ENCODE measurements around the gene CAND1.

CAND1 gene

GRCh38 chr12:67268896-67269632, at the start of gene CAND1:
Gene CAND1 (plus strand): TSS chr12:67269358. CDS start chr12:67269718, 360 bp downstream.
- Histone ChIP-seq H3K4me1 (ENCODE audit: insufficient read depth, low read length) (peaks cover 3% of the 10 kb centered on the region; the same call in 1 of the 2 replicates), H3K9ac (ENCODE audit: low read depth, low read length) (peak within 1 kb of the TSS; percentile 73), H3K9me3 (ENCODE audit: control insufficient read depth, insufficient read depth, low read length) (no peaks in the 10 kb centered on the region), H3K36me3 (ENCODE audit: insufficient read depth, low read length) (no peaks in the 10 kb centered on the region)

GRCh38 chr12:67220065-67220464, 49.1 kb upstream of the CAND1 start:
- Histone ChIP-seq H3K9me3 (ENCODE audit: control insufficient read depth, insufficient read depth, low read length) (no peaks in the 10 kb centered on the region), H3K4me1 (ENCODE audit: insufficient read depth, low read length) (no peaks in the 10 kb centered on the region), H3K9ac (ENCODE audit: low read depth, low read length) (no peak overlapping the region), H3K36me3 (ENCODE audit: insufficient read depth, low read length) (no peaks in the 10 kb centered on the region)

GRCh38 chr12:67222302-67222701, 46.9 kb upstream of the CAND1 start:
- Histone ChIP-seq H3K9me3 (ENCODE audit: control insufficient read depth, insufficient read depth, low read length) (no peaks in the 10 kb centered on the region), H3K4me1 (ENCODE audit: insufficient read depth, low read length) (no peaks in the 10 kb centered on the region), H3K9ac (ENCODE audit: low read depth, low read length) (no peak overlapping the region), H3K36me3 (ENCODE audit: insufficient read depth, low read length) (no peaks in the 10 kb centered on the region)

GRCh38 chr12:67223225-67223624, 45.9 kb upstream of the CAND1 start:
- Histone ChIP-seq H3K4me1 (ENCODE audit: insufficient read depth, low read length) (no peaks in the 10 kb centered on the region), H3K9me3 (ENCODE audit: control insufficient read depth, insufficient read depth, low read length) (no peaks in the 10 kb centered on the region), H3K36me3 (ENCODE audit: insufficient read depth, low read length) (no peaks in the 10 kb centered on the region), H3K9ac (ENCODE audit: low read depth, low read length) (no peak overlapping the region)

DNA sequence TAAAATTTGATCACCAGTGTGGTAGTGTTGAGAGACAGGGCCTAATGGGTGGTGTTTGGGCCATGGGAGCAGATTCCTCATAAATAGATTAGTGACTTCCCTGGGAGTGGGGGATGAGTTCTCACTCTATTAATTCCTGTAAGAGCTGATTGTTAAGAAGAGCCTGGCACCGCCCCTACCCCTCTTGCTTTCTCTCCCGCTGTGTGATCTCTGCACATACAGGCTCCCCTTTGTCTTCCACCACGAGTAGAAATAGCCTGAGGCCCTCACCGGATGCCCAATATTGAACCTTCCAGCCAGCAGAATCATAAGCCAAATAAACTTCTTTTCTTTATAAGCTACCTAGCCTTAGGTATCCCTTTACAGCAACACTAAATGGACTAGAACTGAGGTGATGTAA, 31.9 kb upstream of the CAND1 start:
- H3K9ac ChIP-seq (ENCODE audit: low read depth, low read length): peak overlapping the region; percentile 3; the same call in 1 of the 2 replicates
- H3K9me3 ChIP-seq (ENCODE audit: control insufficient read depth, insufficient read depth, low read length): peaks cover 5% of the 10 kb centered on the region; the same call in 1 of the 2 replicates
- peaks cover 12% of the 10 kb centered on the region for H3K4me1 ChIP-seq (ENCODE audit: insufficient read depth, low read length)
- no peaks in the 10 kb centered on the region for H3K36me3 ChIP-seq (ENCODE audit: insufficient read depth, low read length)

DNA sequence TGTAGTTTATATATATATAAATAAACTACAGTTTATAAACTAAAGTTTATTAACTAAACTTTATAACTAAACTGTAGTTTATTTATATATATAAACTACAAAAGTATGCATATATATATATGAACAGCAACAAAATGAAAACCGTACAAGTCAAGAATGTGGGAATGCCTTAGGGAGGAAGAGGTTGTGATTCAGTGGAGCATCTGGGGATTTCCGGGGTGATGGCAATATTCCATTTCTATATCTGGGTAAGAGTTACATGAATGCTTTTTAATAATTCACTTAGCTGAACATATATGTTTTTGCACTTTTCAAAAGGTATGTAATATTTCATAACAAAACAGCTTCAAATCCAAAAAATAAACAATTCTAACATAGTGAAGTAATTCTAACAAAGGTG, 30.1 kb upstream of the CAND1 start:
- Histone ChIP-seq H3K36me3 (ENCODE audit: insufficient read depth, low read length) (no peaks in the 10 kb centered on the region), H3K9ac (ENCODE audit: low read depth, low read length) (no peak overlapping the region), H3K4me1 (ENCODE audit: insufficient read depth, low read length) (peaks cover 12% of the 10 kb centered on the region), H3K9me3 (ENCODE audit: control insufficient read depth, insufficient read depth, low read length) (peaks cover 5% of the 10 kb centered on the region; the same call in 1 of the 2 replicates)

DNA sequence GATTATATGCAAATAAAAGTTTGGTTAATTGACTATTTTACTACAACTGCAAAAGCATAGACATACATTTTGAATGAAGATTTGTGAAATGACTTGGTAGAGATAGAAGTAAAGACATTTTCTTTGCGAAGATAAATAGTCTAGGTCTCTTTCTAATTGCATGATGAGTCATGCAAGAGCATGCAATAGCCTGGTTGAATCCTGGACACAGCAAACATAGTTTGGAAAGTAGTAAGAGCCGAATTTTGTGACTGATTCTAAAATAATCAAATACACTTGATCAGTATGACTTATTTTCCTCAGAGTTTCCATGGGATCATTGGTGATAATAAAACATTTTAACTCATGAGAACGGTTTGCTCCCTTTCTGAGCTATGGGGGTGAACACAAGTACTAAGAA, 27.7 kb upstream of the CAND1 start:
- Histone ChIP-seq H3K4me1 (ENCODE audit: insufficient read depth, low read length) (peaks cover 12% of the 10 kb centered on the region), H3K36me3 (ENCODE audit: insufficient read depth, low read length) (no peaks in the 10 kb centered on the region), H3K9me3 (ENCODE audit: control insufficient read depth, insufficient read depth, low read length) (no peaks in the 10 kb centered on the region), H3K9ac (ENCODE audit: low read depth, low read length) (no peak overlapping the region)

DNA sequence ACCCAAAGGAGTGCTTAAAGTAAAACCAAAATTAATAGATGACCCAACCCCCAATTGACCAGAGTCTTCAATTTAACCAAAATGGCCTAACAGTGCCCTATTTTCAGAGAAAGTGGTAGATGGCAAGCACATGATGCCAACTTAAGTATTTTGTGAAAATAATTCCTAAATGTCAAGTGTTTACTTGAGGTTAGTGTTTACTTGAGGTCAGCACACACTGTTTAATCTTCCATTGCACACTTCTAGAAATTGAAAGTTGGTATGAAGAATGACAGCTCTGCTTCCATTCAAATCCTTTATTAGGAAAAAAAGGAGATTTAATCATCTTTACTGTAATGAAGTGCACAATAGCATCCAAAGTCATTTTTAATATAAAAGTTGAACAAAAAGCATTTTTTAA, 25.9 kb upstream of the CAND1 start:
- Histone ChIP-seq H3K4me1 (ENCODE audit: insufficient read depth, low read length) (no peaks in the 10 kb centered on the region), H3K9ac (ENCODE audit: low read depth, low read length) (no peak overlapping the region), H3K36me3 (ENCODE audit: insufficient read depth, low read length) (no peaks in the 10 kb centered on the region), H3K9me3 (ENCODE audit: control insufficient read depth, insufficient read depth, low read length) (no peaks in the 10 kb centered on the region)

- no peak overlapping the region for H3K9ac ChIP-seq (ENCODE audit: low read depth, low read length)
- H3K9me3 ChIP-seq (ENCODE audit: control insufficient read depth, insufficient read depth, low read length): no peaks in the 10 kb centered on the region
- no peaks in the 10 kb centered on the region for H3K36me3 ChIP-seq (ENCODE audit: insufficient read depth, low read length)
- H3K4me1 ChIP-seq (ENCODE audit: insufficient read depth, low read length): no peaks in the 10 kb centered on the region
These were observed 23.6 kb upstream of the CAND1 start for GRCh38 chr12:67245571-67245970.

GRCh38 chr12:67251012-67251411, 18.1 kb upstream of the CAND1 start:
- no peaks in the 10 kb centered on the region for H3K9me3 ChIP-seq (ENCODE audit: control insufficient read depth, insufficient read depth, low read length)
- no peaks in the 10 kb centered on the region for H3K4me1 ChIP-seq (ENCODE audit: insufficient read depth, low read length)
- no peak overlapping the region for H3K9ac ChIP-seq (ENCODE audit: low read depth, low read length)
- H3K36me3 ChIP-seq (ENCODE audit: insufficient read depth, low read length): no peaks in the 10 kb centered on the region

DNA sequence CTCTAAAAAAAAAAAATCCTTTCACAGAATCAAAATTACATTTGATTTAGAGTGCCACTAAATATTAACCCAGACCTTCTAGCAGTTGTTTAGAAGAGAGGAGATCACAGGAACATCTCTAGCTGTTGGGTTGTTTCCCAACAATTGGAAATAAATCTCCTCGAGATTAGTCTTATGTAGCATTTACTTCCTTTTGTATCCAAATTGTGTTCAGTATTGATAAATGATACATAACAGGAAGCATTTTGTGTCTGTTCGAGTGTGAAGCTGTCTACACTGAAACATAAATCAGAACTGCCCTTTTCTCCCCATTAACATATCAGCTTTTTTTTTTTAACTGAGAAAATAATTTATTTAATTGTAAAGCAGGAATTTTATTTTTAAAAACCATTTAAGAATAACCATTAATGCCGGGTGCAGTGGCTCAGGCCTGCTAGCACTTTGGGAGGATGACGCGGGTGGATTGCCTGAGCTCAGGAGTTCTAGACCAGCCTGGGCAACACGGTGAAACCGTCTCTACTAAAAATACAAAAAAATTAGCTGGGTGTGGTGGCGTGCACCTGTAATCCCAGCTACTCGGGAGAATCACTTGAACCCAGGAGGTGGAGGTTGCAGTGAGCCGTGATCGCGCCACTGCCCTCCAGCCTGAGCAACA, 14.7 kb upstream of the CAND1 start:
- Histone ChIP-seq H3K4me1 (ENCODE audit: insufficient read depth, low read length) (no peaks in the 10 kb centered on the region), H3K36me3 (ENCODE audit: insufficient read depth, low read length) (no peaks in the 10 kb centered on the region), H3K9ac (ENCODE audit: low read depth, low read length) (no peak overlapping the region)

DNA sequence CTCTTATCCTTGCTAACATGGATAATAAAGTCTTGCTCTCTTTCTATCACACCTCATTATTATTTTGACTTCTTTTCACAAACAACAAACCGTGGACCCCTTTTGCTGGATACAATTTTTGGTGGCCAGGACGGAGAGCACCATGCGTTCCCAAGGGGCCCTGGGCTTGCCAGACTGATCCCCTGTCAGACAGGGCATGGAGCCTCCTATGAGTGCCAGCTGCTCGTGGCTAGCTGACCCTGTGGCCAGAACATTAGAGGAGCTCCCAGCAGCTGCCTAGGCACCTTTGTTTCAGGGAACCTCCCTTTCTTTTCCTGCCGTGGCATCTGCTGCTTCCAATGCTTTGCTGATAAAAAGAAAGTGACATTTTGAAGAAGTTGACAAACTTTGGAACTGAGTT, 12.5 kb upstream of the CAND1 start:
- Histone ChIP-seq H3K9me3 (ENCODE audit: control insufficient read depth, insufficient read depth, low read length) (no peaks in the 10 kb centered on the region), H3K4me1 (ENCODE audit: insufficient read depth, low read length) (no peaks in the 10 kb centered on the region), H3K36me3 (ENCODE audit: insufficient read depth, low read length) (no peaks in the 10 kb centered on the region), H3K9ac (ENCODE audit: low read depth, low read length) (no peak overlapping the region)

More for the DNA sequence above, 14.7 kb upstream of the CAND1 start:
- no peaks in the 10 kb centered on the region for H3K9me3 ChIP-seq (ENCODE audit: control insufficient read depth, insufficient read depth, low read length)

GRCh38 chr12:67263471-67263870, 5.7 kb upstream of the CAND1 start:
- no peaks in the 10 kb centered on the region for H3K36me3 ChIP-seq (ENCODE audit: insufficient read depth, low read length)
- H3K4me1 ChIP-seq (ENCODE audit: insufficient read depth, low read length): no peaks in the 10 kb centered on the region
- no peak overlapping the region for H3K9ac ChIP-seq (ENCODE audit: low read depth, low read length)
- H3K9me3 ChIP-seq (ENCODE audit: control insufficient read depth, insufficient read depth, low read length): no peaks in the 10 kb centered on the region

DNA sequence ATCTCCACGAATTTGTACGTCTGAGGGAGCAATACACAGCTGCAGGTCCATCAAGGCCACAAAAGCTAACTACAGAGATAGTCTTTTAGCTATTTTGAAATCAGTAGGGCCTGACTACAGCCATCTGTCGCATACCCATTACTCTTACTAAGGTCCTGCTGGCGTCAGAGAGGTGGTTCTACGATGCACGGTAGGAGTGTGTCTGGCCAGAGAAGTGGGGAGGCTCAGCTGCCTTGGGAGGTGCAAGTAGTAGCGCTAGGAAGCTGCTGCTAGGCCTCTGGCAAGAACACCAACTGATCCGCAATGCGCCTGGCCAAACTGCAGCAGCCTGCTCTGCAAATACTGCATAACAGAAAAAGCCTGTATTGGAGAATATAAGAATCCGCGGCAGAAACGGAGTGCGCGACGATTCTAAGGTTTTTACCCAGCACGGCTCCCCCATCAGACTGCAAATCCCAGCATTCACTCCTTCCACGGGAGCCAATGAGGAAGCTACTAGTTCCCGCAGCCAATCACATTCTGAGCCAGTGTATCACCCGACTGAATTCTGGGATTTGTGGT, 743 bp upstream of the CAND1 start:
- Histone ChIP-seq H3K9ac (ENCODE audit: low read depth, low read length) (peak overlapping the region; percentile 73), H3K4me1 (ENCODE audit: insufficient read depth, low read length) (peaks cover 3% of the 10 kb centered on the region; the same call in 1 of the 2 replicates), H3K9me3 (ENCODE audit: control insufficient read depth, insufficient read depth, low read length) (no peaks in the 10 kb centered on the region), H3K36me3 (ENCODE audit: insufficient read depth, low read length) (no peaks in the 10 kb centered on the region)

Measured in ES-I3 (cell line).